Pulmonary artery endothelial cell (primary cell): Measurements from ENCODE around the gene MICAL3. TPM values are rescaled to one million over a fixed set of nuclear protein-coding genes. Genes with fewer than 3 reads are reported as not detected.

Experiments
- DNase-seq: peaks from one replicate; pipeline ENCODE4 v3.0.0-alpha.2; 2011; ENCODE audit warnings: low read depth, low spot score
- total RNA-seq: library from RNA; depleted of rRNA; stranded (reverse); fragments of >200 nt; gene quantifications from 2 replicates; pipeline ENCODE4 v1.2.3, GENCODE V29; 2014

The MICAL3 gene
- total RNA-seq, 1 donor from 2014 or later: 19.0 TPM

DNA sequence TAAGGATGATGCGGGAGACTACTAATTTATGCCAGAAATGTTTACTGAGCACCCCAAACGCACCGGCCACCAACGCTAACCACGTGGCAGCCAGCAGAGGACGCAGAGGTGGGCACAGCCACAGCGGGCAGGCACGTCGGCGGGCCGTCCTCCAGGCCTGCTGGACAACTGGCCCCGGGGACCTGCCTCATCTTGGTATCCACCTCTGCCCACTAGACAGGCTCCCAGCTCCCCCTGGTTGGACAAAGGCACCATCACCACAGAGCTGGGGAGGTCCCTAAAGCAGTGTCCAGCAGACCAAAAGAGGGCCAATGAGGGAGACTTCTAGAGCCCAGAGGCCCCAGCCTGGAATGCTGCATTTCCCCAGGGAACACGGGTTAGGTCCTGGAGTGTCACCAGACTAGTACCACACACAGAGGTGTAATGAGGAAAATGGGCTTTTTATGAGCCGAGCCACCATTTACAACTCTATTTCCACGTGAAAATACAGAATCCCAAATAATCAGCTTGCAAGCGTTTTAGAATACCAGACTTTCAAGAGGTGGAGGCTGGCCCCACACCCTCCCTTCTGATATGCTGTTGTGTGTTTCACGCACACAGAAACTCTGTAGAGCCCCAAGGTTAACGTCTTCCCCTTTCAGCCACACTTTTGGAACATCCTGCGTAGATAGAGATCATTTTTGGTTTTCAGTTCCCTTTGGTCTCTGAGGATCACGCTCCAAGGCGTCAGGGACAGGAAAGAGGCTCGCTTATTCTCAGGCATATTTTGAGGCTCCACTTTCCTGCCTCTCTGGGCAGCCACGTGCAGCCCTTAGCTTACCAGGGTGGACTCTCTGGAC is 226.4 kb downstream of the MICAL3 start:
- no peak for DNase-seq

DNA sequence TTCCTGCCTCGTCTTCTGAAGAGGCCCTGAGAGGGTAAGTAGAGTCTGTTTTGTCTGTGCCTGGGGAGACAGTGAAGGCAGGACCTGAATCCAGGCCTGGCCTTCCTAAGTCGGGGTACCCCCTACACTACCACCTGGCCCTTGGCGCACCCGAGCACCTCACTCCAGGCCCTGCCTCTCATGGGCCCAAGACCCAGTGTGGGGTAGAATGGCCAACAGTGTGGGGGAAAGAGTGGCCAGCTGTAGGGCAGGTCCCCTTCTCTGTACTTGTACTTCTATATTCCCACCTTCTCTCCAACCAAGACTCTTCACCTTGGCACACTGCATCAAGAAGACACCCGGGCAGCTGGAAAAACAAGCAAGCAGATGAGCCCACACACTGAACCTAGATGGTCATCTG is 227.7 kb downstream of the MICAL3 start:
- no peak for DNase-seq

DNA sequence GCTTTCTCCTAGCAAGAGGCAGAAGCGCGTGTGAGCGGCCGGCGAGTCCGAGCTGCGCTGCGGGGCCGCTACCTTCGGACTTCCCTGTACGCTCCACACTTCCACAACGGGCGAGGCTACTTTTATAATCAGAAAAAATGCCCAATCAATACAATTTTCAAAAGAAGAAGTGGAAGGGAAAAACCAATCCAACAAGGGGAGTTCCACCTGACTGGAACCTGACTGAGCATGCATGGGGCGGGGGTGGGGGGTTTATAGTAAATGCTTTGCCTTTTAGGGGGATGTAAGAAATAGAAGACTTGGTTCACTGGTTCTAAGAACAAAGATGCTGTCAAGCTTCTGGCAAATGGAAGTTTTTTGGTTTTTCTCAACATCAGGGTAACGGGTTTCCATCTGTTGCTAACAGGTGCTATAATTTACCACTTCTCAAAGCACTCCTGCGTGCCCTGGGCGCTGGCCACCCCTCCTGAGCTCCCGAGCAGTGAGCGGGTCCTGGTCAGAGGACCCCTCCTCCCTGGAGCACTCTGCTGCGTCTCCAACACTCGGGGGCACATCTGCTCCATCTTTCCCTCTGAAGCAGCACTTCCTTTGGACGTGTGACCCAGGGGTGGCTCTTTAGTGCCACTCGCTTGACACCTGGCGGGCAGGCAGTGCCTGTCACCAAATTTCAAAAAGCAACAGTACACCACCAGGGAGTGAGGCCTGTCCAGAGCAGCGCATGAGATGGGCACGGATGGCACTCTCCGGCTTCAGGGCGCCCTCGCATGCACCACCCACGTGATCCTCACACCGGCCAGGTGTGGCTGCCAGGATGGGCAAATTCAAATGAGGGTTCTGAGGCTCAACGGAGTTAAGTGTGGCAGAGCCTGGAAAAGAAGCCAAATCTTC is 228.5 kb downstream of the MICAL3 start:
- no peak for DNase-seq

DNA sequence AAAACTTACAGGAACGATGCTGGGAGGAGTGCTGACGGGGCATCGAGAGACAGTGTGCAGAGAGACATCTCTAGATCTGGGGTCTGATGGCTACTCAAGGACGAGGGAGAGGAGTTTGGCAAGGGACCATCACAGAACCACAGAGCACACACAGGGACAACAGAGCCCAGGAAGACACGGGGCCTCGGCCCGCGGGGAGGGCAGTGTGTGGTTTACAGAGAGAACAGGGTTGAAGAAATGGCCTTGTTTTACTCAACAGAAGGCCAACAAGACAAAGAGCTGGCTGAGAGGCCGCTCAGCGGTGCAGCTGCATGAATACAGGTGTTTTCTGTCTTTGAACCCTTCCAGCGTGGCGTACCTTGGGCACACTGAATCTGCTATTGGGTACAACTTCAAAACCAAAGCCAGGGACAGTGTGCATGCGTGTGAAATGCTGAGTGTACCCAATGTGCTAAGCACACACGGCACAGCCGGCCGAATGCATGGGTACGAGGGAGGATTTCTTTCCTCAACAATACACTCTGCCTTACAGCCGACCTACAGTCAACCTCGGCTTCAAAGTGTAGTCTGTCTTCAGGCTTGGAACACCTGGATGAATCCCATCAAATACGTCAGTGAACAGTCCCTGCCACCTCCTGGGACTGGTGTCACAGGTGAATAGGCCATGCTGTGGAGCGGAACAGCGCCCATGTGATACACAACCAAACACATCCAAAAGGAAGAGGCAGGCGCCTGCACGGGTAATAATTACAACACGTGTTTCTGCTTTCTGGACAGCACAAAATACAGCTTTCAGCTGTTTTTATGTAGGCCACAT is 229.4 kb downstream of the MICAL3 start:
- DNase-seq: no peak

DNA sequence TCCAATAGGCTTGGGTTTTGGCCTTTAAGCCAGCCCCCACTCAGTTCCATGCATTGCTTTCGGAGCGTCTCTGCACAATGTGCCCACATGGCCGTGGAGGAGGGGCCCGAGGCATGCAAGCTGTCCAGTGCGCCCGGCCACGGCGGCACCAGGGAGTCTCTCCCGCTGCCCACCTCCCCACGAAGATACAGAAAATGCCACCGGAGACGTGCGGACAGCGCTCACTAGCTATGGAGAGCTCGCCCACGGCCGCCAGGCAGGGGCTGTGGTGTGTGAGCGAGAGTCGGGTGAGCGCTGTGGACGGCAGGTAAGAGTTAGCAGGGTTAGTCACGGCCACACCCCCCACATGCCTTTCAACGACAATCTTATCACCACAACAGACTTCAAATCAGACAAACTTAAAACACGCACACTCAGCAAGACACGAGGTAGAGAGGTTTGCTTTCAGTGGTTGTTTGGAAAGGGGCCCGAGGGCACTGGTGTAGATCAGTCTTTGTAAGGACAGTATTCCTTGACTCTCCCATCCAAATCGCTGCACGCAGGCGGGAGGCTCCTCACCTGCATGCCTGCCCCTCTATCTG is 231.4 kb downstream of the MICAL3 start:
- DNase-seq: no peak

DNA sequence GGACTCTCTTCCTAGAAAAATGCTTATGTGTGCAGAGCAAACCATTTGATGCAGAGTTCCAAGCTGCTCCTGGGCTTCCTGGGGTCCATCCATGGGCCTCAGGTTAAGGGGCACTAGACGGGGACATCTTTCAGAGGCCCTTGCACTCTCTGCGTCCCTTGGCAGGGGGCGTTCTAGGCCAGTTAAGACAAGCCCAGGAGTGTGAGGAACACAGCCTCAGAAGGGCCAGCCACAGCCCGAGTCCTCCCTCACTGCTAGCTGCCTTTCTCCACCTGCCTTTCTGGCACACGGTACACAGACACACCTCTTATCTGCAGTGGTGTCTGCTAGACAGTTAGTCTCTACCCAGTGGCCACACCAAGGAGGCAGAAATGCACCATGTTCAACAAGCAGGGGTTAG is 232.1 kb downstream of the MICAL3 start:
- no peak for DNase-seq

DNA sequence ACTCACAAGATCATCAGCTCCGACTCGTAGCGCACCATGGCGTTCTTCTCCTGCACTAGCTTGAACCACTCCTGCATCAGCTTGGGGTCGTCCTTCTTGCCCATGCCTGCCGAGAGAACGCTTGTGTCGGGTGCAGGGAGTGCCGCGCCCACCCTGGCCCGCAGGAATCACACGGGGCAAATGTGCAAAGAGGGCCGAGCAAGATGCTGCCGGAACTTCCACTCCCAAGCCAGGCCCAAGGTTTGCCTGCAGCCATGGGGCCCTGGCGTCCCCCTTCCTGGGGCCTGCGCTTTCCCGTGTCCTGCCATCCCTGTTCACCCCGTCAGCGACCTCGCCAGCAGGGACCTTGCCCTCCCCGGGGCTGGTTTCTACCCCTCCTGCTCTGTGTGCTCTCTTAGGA is 233.2 kb downstream of the MICAL3 start:
- no peak for DNase-seq

DNA sequence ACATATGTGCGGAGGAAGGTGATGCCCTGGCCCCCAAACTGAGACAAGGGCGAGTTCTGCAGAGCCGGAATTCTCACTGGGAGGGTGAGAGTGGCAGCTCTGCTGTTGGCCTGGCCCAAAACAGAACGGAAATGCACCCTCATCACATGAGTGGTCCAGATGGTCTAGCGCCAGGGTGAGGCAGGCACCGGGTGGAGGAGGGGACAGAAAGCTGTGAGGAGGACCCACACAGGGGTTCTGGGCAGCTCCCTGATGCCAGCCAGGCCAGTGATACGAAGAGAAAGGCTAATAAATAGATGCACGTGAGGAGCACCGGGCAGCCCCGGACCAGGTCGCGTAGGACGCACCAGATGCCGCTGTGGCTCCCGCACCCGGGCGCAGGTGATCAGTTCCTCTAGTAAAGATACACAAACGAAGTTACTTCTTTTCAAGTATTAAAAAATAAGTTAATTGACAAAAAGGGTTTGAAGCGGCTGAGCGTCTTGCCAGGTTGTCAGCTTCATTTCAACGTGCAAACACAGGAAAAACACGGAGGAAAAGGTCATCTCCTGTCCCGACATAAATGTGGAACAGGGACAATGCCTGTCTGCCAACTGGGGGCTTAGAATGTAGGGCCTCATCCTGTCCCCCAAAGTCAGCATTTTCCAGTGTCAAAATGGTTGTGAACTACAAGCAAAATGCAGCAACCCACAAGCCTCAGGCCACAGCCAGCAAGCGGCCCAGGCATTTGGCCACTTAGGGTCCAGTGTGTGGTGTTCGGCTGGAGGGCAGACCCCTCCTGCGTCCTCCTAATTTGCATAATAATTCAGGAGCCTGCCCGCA is 234.8 kb downstream of the MICAL3 start:
- no peak for DNase-seq

DNA sequence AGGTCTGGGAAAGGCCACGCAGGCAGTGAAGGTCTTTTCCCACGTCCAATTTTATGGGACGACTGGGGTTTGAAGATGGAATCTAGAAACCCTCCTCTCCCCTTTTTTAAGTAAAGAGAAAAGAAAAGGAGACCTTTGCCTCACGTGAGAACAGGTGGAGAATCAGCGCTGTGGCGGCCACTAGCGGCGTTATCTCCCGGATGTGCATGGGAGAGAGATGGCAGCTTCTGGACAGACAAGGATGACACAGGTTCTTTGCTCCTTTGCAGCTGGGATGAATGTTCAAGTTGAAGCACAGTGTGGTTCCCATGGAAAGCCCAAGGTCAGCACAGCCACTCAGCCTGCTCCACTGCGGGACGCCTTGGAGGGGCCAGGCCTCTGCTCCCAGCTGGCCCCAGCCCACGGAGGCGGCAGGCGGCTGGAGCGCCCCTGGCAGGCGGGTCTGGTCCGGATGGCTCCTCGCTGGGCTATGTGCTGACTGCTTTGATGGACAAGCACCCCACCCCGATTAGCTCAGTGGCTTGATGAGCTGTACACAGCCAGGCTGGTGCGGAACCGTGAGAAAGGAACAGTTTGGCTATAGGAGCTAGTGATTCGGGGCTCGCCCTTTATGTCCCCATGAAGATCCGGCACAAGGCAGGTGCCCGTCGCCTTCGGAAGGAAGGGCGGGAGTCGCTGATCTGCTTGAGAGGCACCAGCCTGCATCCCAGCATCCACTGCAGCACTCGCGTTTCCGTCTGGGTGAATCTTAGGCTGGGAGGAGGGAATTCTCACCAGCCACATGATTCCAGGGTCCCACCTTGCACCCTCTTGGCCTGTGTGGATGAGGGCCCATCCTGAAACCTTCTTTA is 235.6 kb downstream of the MICAL3 start:
- no peak for DNase-seq

DNA sequence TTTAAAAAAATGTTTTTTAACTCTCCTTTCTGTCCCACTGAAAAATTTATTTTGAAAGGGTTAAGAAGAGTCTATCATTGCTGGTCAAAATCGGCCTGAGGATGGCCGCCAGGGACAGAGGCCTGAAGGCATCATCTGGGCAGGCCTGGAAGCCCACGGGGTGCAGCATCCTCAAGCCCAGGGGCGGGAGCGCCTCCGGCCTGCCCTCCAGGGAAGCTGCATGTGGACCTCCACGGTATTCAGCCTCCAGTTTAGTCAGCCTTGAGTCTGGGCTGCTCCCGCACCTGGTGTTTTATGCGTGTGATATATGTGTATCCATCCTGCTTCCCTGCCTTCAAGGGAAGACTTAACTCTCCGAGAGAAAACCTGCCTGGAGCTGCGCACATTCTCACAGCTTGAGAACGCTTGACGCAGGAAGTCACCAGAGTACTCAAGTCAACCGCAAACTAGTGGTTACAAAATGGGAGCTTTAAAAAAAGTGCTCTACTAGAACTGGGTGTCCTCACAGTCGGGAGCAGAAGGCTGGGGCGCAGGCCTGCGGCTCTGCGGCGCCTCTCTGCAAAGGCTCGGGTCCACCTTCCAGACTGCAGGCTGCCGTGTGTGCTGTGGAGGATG is 236.5 kb downstream of the MICAL3 start:
- DNase-seq: no peak

DNA sequence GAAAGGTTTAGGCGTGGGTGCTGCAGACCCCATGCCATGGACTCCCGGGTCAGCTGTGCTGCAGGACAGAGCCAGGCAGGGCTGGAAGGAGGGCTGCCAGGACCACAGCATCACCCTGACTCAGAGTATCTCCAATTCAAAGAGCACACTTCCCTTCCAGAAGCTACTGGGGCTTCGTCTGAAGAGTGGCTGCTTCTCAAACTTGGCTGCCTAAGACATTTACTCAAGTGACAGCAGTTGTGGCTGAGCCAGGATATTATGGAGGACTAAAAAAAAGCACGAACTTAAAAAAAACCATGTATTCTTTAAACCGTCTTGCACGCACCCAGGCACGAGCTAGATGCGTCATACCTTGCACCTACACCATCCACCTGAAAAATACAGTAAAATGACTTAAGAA is 237.1 kb downstream of the MICAL3 start:
- DNase-seq: no peak

DNA sequence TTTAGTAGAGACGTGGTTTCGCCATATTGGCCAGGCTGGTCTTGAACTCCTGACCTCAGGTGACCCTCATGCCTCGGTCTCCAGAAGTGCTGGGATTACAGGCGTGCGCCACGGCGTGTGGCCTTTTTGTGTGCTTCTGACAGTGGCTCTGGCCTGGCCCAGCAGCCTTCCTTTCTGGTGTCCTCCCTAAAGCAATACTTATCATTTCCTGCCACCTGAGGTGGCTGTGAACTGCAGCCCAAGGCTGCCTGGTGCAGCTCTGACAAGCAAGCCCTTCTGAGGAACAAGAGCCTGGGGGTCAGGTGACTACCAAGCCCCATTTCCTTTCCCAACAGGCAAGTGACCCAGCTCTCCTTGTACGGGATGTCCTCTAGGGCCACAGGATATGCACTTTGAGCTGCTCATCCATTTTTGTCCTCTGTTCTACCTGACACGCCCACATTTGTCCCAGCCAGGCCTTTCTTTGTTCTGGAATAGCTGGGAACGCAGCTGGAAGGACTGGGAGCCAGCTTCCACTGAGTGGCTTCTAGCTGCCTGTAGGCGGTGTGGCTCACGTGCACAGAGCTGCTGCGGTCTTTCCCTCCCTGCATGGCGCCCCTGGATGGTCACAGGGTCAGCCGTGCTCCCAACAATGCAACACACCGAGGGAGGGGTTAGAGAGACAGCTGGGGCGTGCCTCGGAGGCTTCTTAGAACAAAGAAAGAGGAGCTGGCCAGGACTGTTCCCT is 237.8 kb downstream of the MICAL3 start:
- no peak for DNase-seq

DNA sequence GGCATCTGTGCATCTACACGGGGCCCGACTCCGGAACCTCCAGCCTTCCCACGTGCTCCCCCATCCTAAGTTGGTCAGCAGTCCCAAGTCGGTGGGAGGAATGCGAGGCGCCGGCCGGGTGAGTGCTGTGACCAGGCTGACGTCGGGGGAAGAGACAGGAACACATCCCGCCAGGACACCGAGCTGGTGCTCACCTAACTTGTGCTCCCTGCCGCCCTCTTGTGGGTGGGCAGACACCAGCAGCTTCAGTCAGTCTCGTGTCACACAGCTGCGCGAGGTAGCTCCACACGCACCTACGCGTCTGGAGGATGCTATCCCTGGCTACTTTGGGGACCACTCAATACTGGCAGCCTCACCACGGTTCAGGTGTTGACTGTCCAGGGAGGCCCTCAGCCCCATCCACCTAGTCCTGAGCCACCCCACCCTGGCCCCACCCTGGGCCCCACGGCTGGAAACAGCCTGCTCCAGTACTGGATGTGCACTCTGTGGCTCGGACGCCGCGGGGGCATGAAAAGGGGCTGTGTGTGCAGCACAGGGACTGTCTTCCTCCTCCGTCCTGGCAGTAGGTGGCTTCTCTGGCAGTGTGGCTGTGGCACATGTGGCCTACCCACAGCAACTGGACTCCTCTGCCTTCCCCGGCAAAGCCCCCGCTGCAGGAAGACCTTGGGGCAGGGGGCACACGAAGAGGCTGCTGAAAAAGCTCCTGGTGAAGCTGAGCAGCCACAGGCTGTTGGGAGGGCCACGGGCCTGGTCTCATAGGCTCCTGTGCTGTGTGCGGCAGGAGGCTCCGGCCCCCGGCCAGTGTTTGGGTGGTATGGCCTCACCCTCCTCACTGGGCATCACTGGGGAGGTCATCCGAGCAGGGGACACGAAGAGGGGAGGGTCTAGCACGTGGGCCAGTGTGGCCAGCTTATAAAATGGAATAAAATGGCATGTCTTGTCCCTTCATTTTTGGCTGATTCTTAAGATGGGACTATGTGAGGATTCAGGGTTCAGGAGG is 238.9 kb downstream of the MICAL3 start:
- no peak for DNase-seq

DNA sequence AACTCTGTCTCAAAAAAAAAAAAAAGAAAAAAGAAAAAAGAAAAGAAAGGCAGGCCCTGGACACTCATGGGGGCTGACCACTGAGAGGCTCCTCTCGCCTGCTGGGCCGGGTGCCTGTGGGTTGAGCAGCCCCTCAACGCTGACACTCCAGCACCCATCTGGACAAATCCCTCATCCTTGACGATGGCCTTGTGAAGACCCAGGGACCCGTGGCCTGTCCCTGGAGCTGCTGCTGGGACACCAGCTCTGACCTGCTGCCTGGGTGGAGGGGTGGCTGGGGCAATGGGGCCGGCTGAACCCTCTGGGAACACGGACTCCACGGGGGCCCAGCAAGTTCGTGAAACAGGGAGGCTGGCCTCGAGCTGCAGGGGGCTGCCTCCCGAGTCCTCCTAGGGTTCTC is 239.6 kb downstream of the MICAL3 start:
- DNase-seq: no peak

DNA sequence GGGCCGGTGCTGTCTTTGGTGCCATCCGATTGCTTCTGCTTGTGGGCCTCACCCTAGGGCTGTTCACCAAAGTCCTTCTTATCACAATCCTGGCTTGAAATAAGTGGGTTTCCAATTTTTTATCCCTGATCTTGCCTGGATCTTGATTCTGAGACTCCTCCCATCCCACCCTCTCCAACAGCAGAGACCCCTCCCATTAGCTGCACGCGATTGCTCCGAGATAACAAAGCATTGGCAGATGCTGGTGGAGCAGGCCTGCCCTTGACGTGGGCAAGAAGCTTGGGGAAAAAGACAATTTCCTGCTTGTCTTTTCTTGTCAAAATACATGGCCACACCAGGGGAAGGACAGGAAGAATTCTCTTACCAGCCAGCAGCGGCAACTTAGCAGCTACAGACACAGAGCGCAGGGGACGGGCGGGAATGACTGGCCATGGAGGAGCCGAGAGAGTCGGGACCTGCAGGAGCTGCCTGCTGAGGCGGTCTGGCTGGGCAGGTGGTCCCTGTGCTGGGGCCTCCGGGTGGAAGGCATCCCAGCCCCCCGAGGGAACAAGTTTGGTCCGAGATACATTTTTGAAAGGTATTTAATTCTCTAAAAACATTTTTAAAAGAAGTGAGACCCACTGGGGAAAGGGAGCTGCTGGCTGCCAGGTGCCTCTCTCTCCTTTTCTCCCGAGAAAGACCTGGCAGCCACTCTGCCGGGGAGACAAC is 240.4 kb downstream of the MICAL3 start:
- no peak for DNase-seq

DNA sequence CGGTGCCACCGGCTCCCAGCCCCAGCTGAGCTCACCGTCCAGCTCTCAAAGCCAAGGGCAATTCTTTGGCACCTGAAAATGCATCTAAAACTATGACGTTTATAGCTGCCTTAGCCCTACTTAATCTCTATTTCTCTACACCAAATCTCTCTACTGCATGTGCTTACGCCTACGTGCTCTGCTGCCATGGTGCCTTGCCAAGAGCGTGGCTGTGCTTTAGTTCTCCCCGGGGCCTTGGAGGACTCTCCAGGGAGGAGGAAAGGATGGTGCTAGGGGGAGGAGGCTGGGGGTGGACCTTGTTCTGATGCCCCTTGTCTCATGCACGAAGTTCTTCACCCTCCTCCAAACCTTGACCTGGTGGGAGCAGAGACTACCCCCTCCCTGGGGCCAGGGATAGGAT is 241.0 kb downstream of the MICAL3 start:
- no peak for DNase-seq

DNA sequence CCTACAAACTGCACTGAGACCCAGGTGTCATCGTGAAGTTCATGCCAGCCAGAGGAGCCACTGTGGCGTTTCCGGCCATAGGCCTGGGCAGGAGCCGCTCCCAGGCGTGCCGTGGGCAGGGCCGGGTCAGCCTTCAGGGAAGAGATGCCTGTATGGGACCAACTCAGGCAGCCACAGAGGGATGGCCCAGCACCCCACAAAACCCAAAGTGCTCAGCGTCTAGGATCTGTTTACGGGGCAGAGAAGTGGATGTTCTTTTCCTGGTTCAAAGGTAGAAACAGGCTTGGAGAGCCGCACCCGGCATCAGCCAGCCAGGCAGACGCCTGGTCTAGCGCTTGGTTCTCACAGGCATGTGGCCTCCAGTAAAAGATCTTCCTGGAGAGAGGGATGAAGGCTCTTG is 241.7 kb downstream of the MICAL3 start:
- no peak for DNase-seq
